ENCODE measurements around the gene SLC35B4. TPM values are rescaled to one million over a fixed set of nuclear protein-coding genes. Genes with fewer than 3 reads are reported as not detected.

The SLC35B4 gene
- total RNA-seq, 2 donors from 2014 or later: 4.9 to 11.5 TPM

DNA sequence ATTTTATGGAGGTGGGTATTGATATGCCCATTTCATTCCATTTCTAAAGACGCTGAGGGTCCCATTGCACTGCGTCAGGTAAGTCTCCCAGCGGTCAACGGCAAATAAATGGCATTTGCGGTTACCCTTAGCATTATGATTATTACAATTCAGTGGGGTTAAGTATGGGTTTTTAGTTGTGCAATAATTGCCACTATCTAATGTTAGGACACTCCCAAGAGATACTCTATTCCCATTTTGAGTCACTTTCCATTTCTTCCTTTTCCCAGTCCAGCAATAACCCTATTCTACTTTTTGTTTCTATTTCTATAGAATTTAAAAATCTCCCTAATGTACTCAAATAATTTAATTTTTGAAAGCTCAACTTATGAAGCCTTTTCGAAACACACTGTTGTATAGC lies 4.0 kb downstream of the SLC35B4 start:
- no peak overlapping the region for H3K27ac ChIP-seq
- no peaks in the 10 kb centered on the region for H3K27me3 ChIP-seq
- intact Hi-C loops (cut with DNase I): no loop called here
- WGBS, 2 donors: 80 to 88% methylated on average over 6 of the region's 6 CpGs
- TF ChIP-seq CTCF (IDR thresholded peaks at IDR 0.05): no peak
- TF ChIP-seq POLR2A (IDR thresholded peaks at IDR 0.05): no peak
- ATAC-seq (no peak), DNase-seq (no peak)
- H3K9me3 ChIP-seq: no peaks in the 10 kb centered on the region
- H3K4me1 ChIP-seq: peaks cover 7% of the 10 kb centered on the region
- no peak overlapping the region for H3K4me3 ChIP-seq
- H3K36me3 ChIP-seq (replicated peaks in 1 of 2; ENCODE audit: insufficient read depth in 1 of 2, low read depth in 2 of 2): no peaks in the 10 kb centered on the region

GRCh38 chr7:134311807-134312206 lies 4.9 kb downstream of the SLC35B4 start:
- Histone ChIP-seq H3K4me3 (no peak overlapping the region), H3K9me3 (no peaks in the 10 kb centered on the region), H3K4me1 (peaks cover 7% of the 10 kb centered on the region), H3K27ac (no peak overlapping the region), H3K36me3 (replicated peaks in 1 of 2; ENCODE audit: insufficient read depth in 1 of 2, low read depth in 2 of 2) (no peaks in the 10 kb centered on the region), H3K27me3 (no peaks in the 10 kb centered on the region)
- no peak for DNase-seq
- ATAC-seq: no peak
- intact Hi-C loops (cut with DNase I): no loop called here
- TF ChIP-seq CTCF (IDR thresholded peaks at IDR 0.05) (no peak), POLR2A (IDR thresholded peaks at IDR 0.05) (no peak)
- 95 to 98% methylated on average over 4 of the region's 4 CpGs for WGBS, 2 donors

GRCh38 chr7:134308548-134308947 lies 8.2 kb downstream of the SLC35B4 start:
- H3K4me3 ChIP-seq: no peak overlapping the region
- H3K27ac ChIP-seq: no peak overlapping the region
- H3K27me3 ChIP-seq: no peaks in the 10 kb centered on the region
- intact Hi-C loops (cut with DNase I): no loop called here
- no peaks in the 10 kb centered on the region for H3K9me3 ChIP-seq
- H3K4me1 ChIP-seq: no peaks in the 10 kb centered on the region
- no peaks in the 10 kb centered on the region for H3K36me3 ChIP-seq (replicated peaks in 1 of 2; ENCODE audit: insufficient read depth in 1 of 2, low read depth in 2 of 2)
- WGBS, 2 donors: 88 to 89% methylated on average over 4 of the region's 4 CpGs
- TF ChIP-seq POLR2A (IDR thresholded peaks at IDR 0.05) (no peak), CTCF (IDR thresholded peaks at IDR 0.05) (no peak)
- ATAC-seq (no peak), DNase-seq (no peak)

- Histone ChIP-seq H3K36me3 (replicated peaks in 1 of 2; ENCODE audit: insufficient read depth in 1 of 2, low read depth in 2 of 2) (no peaks in the 10 kb centered on the region), H3K4me1 (no peaks in the 10 kb centered on the region), H3K27ac (no peak overlapping the region), H3K9me3 (no peaks in the 10 kb centered on the region), H3K4me3 (no peak overlapping the region), H3K27me3 (no peaks in the 10 kb centered on the region)
- intact Hi-C loops (cut with DNase I): no loop called here
- TF ChIP-seq CTCF (IDR thresholded peaks at IDR 0.05): no peak
- no peak for TF ChIP-seq POLR2A (IDR thresholded peaks at IDR 0.05)
- 76 to 92% methylated on average over 1 of the region's 1 CpG for WGBS, 2 donors
- ATAC-seq: no peak
- DNase-seq: no peak
Measured at GRCh38 chr7:134307320-134307719, 9.4 kb downstream of the SLC35B4 start.

DNA sequence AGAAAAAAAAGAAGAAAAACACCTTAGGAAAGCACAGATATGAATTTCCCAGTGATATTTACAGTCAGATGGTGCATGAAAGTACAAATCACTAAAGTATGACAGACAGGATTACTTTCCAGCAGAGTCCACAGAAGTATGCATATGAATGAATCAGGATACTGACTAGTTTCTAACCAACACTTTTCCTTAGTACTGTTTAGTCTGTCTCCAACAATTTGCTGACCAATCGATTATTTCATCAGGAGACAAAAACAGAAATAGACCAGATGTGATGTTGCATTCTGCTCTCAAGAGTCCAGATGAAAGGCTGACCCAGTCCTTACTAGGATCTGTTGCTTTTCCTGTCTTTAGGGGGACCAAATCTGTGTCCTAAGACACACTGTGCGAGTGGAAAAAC lies 14.6 kb downstream of the SLC35B4 start:
- intact Hi-C loops (cut with DNase I): no loop called here
- no peaks in the 10 kb centered on the region for H3K27me3 ChIP-seq
- H3K27ac ChIP-seq: no peak overlapping the region
- no peaks in the 10 kb centered on the region for H3K9me3 ChIP-seq
- no peak overlapping the region for H3K4me3 ChIP-seq
- TF ChIP-seq CTCF (IDR thresholded peaks at IDR 0.05) (no peak), POLR2A (IDR thresholded peaks at IDR 0.05) (no peak)
- no peaks in the 10 kb centered on the region for H3K36me3 ChIP-seq (replicated peaks in 1 of 2; ENCODE audit: insufficient read depth in 1 of 2, low read depth in 2 of 2)
- no peak for ATAC-seq
- WGBS, 2 donors: 66 to 75% methylated on average over 2 of the region's 2 CpGs
- DNase-seq: no peak
- H3K4me1 ChIP-seq: no peaks in the 10 kb centered on the region

Measured in body of pancreas (tissue), 4 donors.